Muscle of leg (tissue), 11 donors: ENCODE measurements around the gene RGS11. TPM values are rescaled to one million over a fixed set of nuclear protein-coding genes. Genes with fewer than 3 reads are reported as not detected.

Source experiments
- DNase-seq: peaks from one replicate; pipeline ENCODE4 v3.0.0; 2013
- H3K27ac ChIP-seq: one replicate; pipeline ENCODE4 v1.5.1; 2013; ENCODE audit warnings: mild to moderate bottlenecking, low read length, control low read depth
- H3K27me3 ChIP-seq: one replicate; pipeline ENCODE4 v1.6.1; 2013; ENCODE audit warnings: low read length; ENCODE audit not compliant: control insufficient read depth, insufficient read depth
- H3K36me3 ChIP-seq: one replicate; pipeline ENCODE4 v1.6.1; 2013; ENCODE audit warnings: low read length; ENCODE audit not compliant: control insufficient read depth, insufficient read depth
- H3K4me1 ChIP-seq: one replicate; pipeline ENCODE4 v1.6.1; 2013; ENCODE audit warnings: low read length; ENCODE audit not compliant: control insufficient read depth, insufficient read depth
- H3K4me3 ChIP-seq: one replicate; pipeline ENCODE4 v1.5.1; 2013; ENCODE audit warnings: low read length, control low read depth
- H3K9me3 ChIP-seq: replicated peaks from 2 replicates; pipeline ENCODE4 v1.6.1; 2013; ENCODE audit warnings: low read depth, low read length; ENCODE audit not compliant: control insufficient read depth
- WGBS: methylation state at CpG from one replicate; pipeline ENCODE4 v1.1.5; 2013; ENCODE audit warnings: missing lambda C conversion rate; ENCODE audit not compliant: insufficient coverage; 5-methylcytosine and 5-hydroxymethylcytosine counted together
- polyA plus RNA-seq, 8 donors: library from polyadenylated mRNA; unstranded; fragments of 120-200 nt; gene quantifications; one replicate each; pipeline versions ENCODE4 v1.2.1 to v1.2.3, GENCODE V29; 2013; ENCODE audit warnings: inconsistent platforms in 1 of 8, low replicate concordance in 1 of 8; ENCODE audit not compliant: insufficient read length in 8 of 8, insufficient read depth in 1 of 8
- total RNA-seq: library from RNA; stranded (reverse); fragments of 120-200 nt; gene quantifications from one replicate; pipeline ENCODE4 v1.2.4, GENCODE V29; 2013

The RGS11 gene
- total and polyA plus RNA-seq, 9 donors = 0.92 to 3.1 (median 1.3) TPM

GRCh38 chr16:252366-253337, 23.1 kb downstream of the RGS11 start:
- DNase-seq = no peak
- Histone ChIP-seq H3K36me3 (peaks cover 30% of the 10 kb centered on the region), H3K27ac (no peak overlapping the region), H3K9me3 (no peaks in the 10 kb centered on the region), H3K4me1 (no peaks in the 10 kb centered on the region), H3K4me3 (no peak overlapping the region), H3K27me3 (no peaks in the 10 kb centered on the region)
- 41% methylated on average over 7 of the region's 30 CpGs for WGBS

GRCh38 chr16:249431-249830, 26.3 kb downstream of the RGS11 start:
- Histone ChIP-seq H3K27ac (no peak overlapping the region), H3K4me1 (no peaks in the 10 kb centered on the region), H3K4me3 (no peak overlapping the region), H3K27me3 (no peaks in the 10 kb centered on the region), H3K9me3 (no peaks in the 10 kb centered on the region), H3K36me3 (peaks cover 17% of the 10 kb centered on the region)
- DNase-seq = no peak
- 78% methylated on average over 11 of the region's 12 CpGs for WGBS

GRCh38 chr16:247027-247426, 28.7 kb downstream of the RGS11 start:
- H3K27me3 ChIP-seq = no peaks in the 10 kb centered on the region
- peaks cover 8% of the 10 kb centered on the region for H3K36me3 ChIP-seq
- H3K27ac ChIP-seq = no peak overlapping the region
- no peaks in the 10 kb centered on the region for H3K4me1 ChIP-seq
- H3K4me3 ChIP-seq = no peak overlapping the region
- H3K9me3 ChIP-seq = no peaks in the 10 kb centered on the region
- 98% methylated on average over 5 of the region's 12 CpGs for WGBS
- no peak for DNase-seq

- WGBS = 75% methylated on average over 4 of the region's 9 CpGs
- DNase-seq = no peak
- H3K27ac ChIP-seq = no peak overlapping the region
These were observed 30.6 kb downstream of the RGS11 start for GRCh38 chr16:245105-245504.

GRCh38 chr16:243348-243747, 32.4 kb downstream of the RGS11 start:
- no peak overlapping the region for H3K4me3 ChIP-seq
- no peak for DNase-seq
- H3K9me3 ChIP-seq = no peaks in the 10 kb centered on the region
- 81% methylated on average over 3 of the region's 4 CpGs for WGBS
- no peaks in the 10 kb centered on the region for H3K27me3 ChIP-seq
- no peak overlapping the region for H3K27ac ChIP-seq
- H3K4me1 ChIP-seq = peaks cover 10% of the 10 kb centered on the region
- H3K36me3 ChIP-seq = no peaks in the 10 kb centered on the region

More at GRCh38 chr16:245105-245504, 30.6 kb downstream of the RGS11 start:
- Histone ChIP-seq H3K9me3 (no peaks in the 10 kb centered on the region), H3K36me3 (peaks cover 4% of the 10 kb centered on the region), H3K27me3 (no peaks in the 10 kb centered on the region), H3K4me1 (peaks cover 4% of the 10 kb centered on the region), H3K4me3 (no peak overlapping the region)

- no peak for DNase-seq
- peaks cover 3% of the 10 kb centered on the region for H3K36me3 ChIP-seq
- 92% methylated on average over 4 of the region's 10 CpGs for WGBS
- H3K4me1 ChIP-seq = peaks cover 10% of the 10 kb centered on the region
- H3K27me3 ChIP-seq = no peaks in the 10 kb centered on the region
- H3K4me3 ChIP-seq = no peak overlapping the region
- no peak overlapping the region for H3K27ac ChIP-seq
- no peaks in the 10 kb centered on the region for H3K9me3 ChIP-seq
These were observed 33.5 kb downstream of the RGS11 start for GRCh38 chr16:242281-242680.

- WGBS = no CpG with 5 or more reads among the region's 8 CpGs
- Histone ChIP-seq H3K4me1 (peaks cover 12% of the 10 kb centered on the region), H3K36me3 (peaks cover 4% of the 10 kb centered on the region), H3K27ac (no peak overlapping the region), H3K27me3 (no peaks in the 10 kb centered on the region), H3K4me3 (no peak overlapping the region), H3K9me3 (no peaks in the 10 kb centered on the region)
- DNase-seq = no peak
These were observed 35.2 kb downstream of the RGS11 start for GRCh38 chr16:240559-240958.

- no peak for DNase-seq
- H3K4me1 ChIP-seq = peaks cover 14% of the 10 kb centered on the region
These were observed 35.8 kb downstream of the RGS11 start for GRCh38 chr16:239948-240277.

GRCh38 chr16:234468-235305, 41.1 kb downstream of the RGS11 start, which contains the start of gene FAM234A:
FAM234A (plus strand) TSS chr16:234821; CDS start chr16:254414, 19,593 bp downstream.
- WGBS = under 1% methylated on average over 85 of the region's 85 CpGs
- Histone ChIP-seq H3K27ac (peak within 1 kb of the TSS; percentile 99), H3K36me3 (peaks cover 4% of the 10 kb centered on the region), H3K4me3 (peak within 1 kb of the TSS; percentile 91), H3K4me1 (peaks cover 6% of the 10 kb centered on the region), H3K27me3 (no peaks in the 10 kb centered on the region), H3K9me3 (no peaks in the 10 kb centered on the region)
- DNase-seq = peak; percentile 97

More at GRCh38 chr16:239948-240277, 35.8 kb downstream of the RGS11 start:
- H3K9me3 ChIP-seq = no peaks in the 10 kb centered on the region
- no peaks in the 10 kb centered on the region for H3K27me3 ChIP-seq
- H3K4me3 ChIP-seq = no peak overlapping the region
- peak overlapping the region; percentile 3 for H3K27ac ChIP-seq
- 76% methylated on average over 2 of the region's 3 CpGs for WGBS
- H3K36me3 ChIP-seq = peaks cover 4% of the 10 kb centered on the region

GRCh38 chr16:230949-231348, 44.8 kb downstream of the RGS11 start:
- Histone ChIP-seq H3K4me3 (no peak overlapping the region), H3K9me3 (no peaks in the 10 kb centered on the region), H3K27ac (no peak overlapping the region), H3K36me3 (peaks cover 18% of the 10 kb centered on the region), H3K27me3 (no peaks in the 10 kb centered on the region), H3K4me1 (peaks cover 4% of the 10 kb centered on the region)
- DNase-seq = no peak
- WGBS = 81% methylated on average over 12 of the region's 22 CpGs
